ENCODE data around the gene FHOD3. TPM values are rescaled to one million over a fixed set of nuclear protein-coding genes. Genes with fewer than 3 reads are reported as not detected.
"Not testable (repeated sequence)": the region's sequence is repeated elsewhere in the genome, so short reads cannot be mapped to it uniquely, and the experiment has no call there.

FHOD3 gene
- total RNA-seq, 4 donors from 2014 or later: 0.26 to 13.8 (median 4.9) TPM; not detected in 1

DNA sequence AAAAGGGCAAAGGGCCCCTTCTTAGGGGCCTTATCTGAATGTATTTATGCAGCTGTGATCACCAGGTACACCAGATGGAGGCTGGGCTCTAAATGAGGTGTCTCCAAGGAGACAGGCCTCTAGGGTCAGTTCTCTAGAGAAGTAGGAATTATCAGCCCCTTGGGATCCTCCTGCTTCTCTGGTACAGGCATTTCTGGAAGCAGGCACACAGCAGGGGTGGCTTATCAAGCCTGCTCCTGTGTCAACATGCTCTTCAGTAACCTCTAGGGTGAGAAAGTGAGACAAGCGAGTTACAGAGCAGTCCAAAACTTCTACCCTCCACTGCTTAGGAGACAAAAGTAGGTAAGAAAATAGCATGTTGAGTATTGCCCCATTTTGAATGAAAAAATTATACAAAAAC, 517.5 kb downstream of the FHOD3 start:
- H3K27me3 ChIP-seq: no peaks in the 10 kb centered on the region
- H3K36me3 ChIP-seq: no peaks in the 10 kb centered on the region
- no peaks in the 10 kb centered on the region for H3K9me3 ChIP-seq
- TF ChIP-seq, protein P1, sequence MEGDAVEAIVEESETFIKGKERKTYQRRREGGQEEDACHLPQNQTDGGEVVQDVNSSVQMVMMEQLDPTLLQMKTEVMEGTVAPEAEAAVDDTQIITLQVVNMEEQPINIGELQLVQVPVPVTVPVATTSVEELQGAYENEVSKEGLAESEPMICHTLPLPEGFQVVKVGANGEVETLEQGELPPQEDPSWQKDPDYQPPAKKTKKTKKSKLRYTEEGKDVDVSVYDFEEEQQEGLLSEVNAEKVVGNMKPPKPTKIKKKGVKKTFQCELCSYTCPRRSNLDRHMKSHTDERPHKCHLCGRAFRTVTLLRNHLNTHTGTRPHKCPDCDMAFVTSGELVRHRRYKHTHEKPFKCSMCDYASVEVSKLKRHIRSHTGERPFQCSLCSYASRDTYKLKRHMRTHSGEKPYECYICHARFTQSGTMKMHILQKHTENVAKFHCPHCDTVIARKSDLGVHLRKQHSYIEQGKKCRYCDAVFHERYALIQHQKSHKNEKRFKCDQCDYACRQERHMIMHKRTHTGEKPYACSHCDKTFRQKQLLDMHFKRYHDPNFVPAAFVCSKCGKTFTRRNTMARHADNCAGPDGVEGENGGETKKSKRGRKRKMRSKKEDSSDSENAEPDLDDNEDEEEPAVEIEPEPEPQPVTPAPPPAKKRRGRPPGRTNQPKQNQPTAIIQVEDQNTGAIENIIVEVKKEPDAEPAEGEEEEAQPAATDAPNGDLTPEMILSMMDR (IDR thresholded peaks at IDR 0.05): no peak
- no peak for TF ChIP-seq POLR2A (IDR thresholded peaks at IDR 0.05)
- no peak for DNase-seq
- H3K4me3 ChIP-seq: no peak overlapping the region
- intact Hi-C loops (cut with DNase I; ENCODE audit: low total_unique reads): no loop called here
- no peak overlapping the region for H3K27ac ChIP-seq
- no peaks in the 10 kb centered on the region for H3K4me1 ChIP-seq

DNA sequence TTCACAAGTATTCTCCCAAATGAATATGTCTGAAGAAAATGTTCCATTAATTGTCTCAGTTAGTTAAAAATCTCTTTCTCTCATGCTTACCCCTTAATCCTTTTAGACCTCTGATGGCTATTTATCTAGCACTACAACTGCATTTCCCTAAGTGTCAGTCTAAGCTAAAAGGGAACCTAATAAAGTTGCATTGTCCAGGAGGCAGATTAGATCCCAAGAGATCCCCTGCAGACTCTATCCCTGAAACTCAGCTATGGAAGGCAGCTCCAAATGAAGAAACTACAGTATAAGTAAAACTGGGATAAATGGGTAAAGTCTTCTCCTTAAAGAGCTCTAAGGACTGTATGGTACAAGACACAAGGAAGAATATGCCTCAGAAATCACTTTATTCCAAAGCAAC, 518.6 kb downstream of the FHOD3 start:
- H3K27me3 ChIP-seq; intact Hi-C loops (cut with DNase I; ENCODE audit: low total_unique reads); DNase-seq; H3K36me3 ChIP-seq; H3K27ac ChIP-seq; H3K9me3 ChIP-seq; H3K4me3 ChIP-seq; H3K4me1 ChIP-seq: not testable (repeated sequence)

DNA sequence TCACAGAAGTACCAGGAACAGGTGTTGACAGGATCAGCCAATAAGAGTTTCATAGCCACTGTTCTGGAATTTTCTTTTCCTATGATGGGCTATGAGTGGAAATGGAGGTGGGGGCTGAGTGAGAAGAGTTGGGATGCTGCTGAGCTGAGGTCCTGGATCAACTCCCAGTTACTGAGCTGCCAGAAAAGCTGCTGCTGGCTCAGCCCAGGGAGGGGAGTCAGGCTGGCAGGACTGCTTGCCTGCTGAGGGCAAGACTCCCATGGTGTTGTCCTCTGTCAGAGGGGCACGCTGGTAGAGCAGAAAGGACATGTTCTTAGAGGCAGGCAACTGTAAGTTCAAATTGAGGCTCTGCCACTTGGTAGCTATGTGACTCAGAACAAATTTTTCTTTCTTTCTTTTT, 519.5 kb downstream of the FHOD3 start:
- DNase-seq: no peak
- Histone ChIP-seq H3K27ac (no peak overlapping the region), H3K36me3 (no peaks in the 10 kb centered on the region), H3K4me1 (no peaks in the 10 kb centered on the region), H3K4me3 (no peak overlapping the region), H3K9me3 (no peaks in the 10 kb centered on the region), H3K27me3 (no peaks in the 10 kb centered on the region)
- TF ChIP-seq, protein P1 (IDR thresholded peaks at IDR 0.05): no peak
- no peak for TF ChIP-seq POLR2A (IDR thresholded peaks at IDR 0.05)
- intact Hi-C loops (cut with DNase I; ENCODE audit: low total_unique reads): no loop called here

DNA sequence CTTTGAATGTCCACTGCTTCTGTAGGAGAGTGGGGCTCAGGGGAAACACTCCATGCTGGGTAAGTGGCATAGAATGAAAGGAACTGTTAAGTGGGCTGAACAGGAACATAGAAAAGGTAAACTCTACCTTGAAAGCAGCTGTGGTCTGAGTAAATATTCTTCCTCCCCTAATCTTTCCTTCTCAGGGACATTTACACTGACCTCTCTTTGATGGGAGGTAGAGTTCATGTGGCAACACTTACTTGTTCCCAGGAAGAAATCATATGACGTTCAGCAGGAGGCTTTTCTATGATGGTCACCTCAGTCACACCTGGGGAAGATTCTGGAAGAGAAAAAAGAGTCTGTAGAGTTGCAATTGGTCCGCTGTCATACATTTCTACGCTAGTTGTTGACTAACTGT, 521.1 kb downstream of the FHOD3 start:
- no peaks in the 10 kb centered on the region for H3K36me3 ChIP-seq
- intact Hi-C loops (cut with DNase I; ENCODE audit: low total_unique reads): no loop called here

DNA sequence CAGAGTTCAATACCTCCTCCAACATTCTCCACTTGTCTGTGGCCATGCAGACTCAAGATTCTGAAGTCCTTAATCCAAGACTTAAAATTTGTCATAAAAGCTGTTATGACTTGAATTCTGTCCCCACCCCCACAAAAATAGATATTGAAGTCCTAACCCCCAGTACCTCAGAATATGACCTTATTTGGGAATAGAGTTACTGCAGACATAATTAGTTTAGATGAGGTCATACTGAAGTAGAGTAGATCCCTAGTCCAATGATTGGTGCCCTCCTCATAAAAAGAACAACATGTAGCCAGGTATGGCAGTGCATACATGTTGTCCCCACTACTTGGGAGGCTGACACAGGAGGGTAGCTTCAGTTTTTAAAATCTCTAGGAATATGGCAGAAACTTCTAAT, 522.1 kb downstream of the FHOD3 start:
- Histone ChIP-seq H3K4me1 (no peaks in the 10 kb centered on the region), H3K27ac (no peak overlapping the region), H3K36me3 (no peaks in the 10 kb centered on the region), H3K27me3 (no peaks in the 10 kb centered on the region), H3K4me3 (no peak overlapping the region), H3K9me3 (no peaks in the 10 kb centered on the region)
- intact Hi-C loops (cut with DNase I; ENCODE audit: low total_unique reads): no loop called here
- TF ChIP-seq, protein P1 (IDR thresholded peaks at IDR 0.05): no peak
- no peak for TF ChIP-seq POLR2A (IDR thresholded peaks at IDR 0.05)
- no peak for DNase-seq

More for the DNA sequence above, 521.1 kb downstream of the FHOD3 start:
- no peak for DNase-seq
- no peak overlapping the region for H3K27ac ChIP-seq
- H3K27me3 ChIP-seq: no peaks in the 10 kb centered on the region
- no peak overlapping the region for H3K4me3 ChIP-seq
- no peak for TF ChIP-seq POLR2A (IDR thresholded peaks at IDR 0.05)
- TF ChIP-seq, protein P1 (IDR thresholded peaks at IDR 0.05): no peak
- no peaks in the 10 kb centered on the region for H3K9me3 ChIP-seq
- no peaks in the 10 kb centered on the region for H3K4me1 ChIP-seq

DNA sequence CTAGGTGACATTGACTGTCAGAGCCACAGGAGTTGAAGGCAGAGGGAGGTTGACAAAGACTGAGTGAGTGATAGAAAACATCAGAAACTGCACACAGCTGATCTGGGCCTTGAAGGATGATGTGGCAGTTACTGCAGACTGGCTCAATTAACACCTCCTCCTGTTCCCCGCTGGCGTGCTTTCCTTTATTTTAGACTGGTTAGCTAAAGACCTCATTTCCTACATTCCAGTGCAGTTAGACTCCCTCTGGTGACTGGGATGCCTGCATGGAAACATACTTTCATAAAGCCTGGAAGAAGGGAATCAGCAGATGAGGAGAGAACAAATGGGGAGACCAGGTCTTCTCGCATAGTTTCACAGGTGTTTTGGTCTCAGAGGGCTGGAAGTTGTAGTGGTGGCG, 524.2 kb downstream of the FHOD3 start:
- intact Hi-C loops (cut with DNase I; ENCODE audit: low total_unique reads): no loop called here
- no peak for DNase-seq
- TF ChIP-seq, protein P1 (IDR thresholded peaks at IDR 0.05): no peak
- TF ChIP-seq POLR2A (IDR thresholded peaks at IDR 0.05): no peak
- Histone ChIP-seq H3K4me3 (no peak overlapping the region), H3K4me1 (no peaks in the 10 kb centered on the region), H3K27ac (no peak overlapping the region), H3K9me3 (no peaks in the 10 kb centered on the region), H3K36me3 (no peaks in the 10 kb centered on the region), H3K27me3 (no peaks in the 10 kb centered on the region)

Data from uterus (tissue), 4 donors.